Endometrium (tissue), 2 donors: ENCODE data around the gene BAIAP3.

ENCODE experiments used
- FAIRE-seq: peaks from 2 replicates; lab custom pipeline; 2012; peaks lifted over from hg19 to GRCh38; lab: Jason Lieb, UNC
- donor health status: control.
- donor health status: control.

The BAIAP3 gene

DNA sequence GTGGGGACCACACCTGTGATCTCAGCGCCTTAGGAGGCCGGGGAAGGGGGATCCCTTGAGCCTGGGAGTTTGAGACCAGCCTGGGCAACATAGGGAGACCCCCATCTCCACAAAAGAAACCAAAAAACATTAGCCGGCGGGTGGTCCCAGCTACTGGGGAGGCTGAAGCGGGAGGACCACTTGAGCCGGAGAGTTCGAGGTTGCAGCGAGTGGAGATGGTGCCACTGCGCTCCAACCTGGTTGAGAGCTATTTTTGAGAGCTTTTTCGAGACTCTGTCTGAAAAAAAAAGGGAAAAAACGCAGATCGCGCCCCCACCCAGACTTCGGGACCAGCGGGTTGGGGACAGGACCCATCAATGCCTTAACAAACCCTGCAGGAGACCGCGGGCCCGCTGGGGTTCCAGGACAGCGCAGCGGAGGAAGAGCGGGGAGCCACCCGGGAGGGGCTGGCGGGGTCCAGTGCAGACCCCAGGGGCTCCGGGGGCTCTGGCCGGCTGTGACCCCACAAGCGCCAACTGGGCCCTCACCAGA lies 762 bp upstream of the BAIAP3 start:
- FAIRE-seq, result no peak

DNA sequence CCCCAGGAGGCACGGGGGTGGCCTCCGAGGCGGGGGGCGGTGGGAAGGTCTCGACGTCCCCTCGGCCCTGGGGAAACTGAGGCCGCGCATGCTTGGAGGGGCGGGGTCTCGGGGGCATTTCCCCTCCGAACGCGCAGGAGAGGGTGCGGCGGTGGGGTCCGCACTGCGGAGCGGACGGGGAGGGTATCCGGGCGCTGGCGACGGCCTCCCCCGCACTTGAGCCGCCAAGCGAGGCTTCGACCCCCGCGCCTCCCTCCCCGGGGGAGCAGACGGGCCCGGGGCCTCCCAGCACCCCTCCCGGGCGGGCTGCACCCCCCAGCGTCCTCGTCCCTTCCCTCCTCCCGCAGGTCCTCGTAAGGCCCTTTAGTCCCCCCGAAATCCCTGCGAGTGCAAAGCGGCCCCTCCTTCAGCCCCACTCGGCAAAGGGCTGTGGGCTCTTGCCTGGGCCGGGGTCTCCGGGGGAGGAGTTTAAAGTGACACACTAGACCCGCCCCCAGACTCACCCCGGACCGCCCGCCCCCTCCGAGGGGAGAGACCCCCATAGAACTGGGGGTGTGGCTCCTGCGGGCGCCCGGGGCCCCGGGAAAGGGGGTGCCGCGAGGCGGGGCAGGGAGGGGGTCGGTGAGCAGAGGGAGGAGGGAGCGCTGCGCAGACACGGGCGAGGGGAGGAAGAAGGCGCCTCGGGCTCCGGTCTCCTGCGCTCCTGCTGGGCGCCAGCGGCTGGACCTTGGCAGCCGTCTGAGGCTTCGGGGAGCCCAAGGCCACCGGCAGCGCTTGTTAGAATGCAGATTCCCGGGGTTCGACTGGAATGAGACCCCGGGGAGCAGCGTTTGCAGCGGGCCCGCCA lies 632 bp downstream of the BAIAP3 start:
- FAIRE-seq, result no peak

DNA sequence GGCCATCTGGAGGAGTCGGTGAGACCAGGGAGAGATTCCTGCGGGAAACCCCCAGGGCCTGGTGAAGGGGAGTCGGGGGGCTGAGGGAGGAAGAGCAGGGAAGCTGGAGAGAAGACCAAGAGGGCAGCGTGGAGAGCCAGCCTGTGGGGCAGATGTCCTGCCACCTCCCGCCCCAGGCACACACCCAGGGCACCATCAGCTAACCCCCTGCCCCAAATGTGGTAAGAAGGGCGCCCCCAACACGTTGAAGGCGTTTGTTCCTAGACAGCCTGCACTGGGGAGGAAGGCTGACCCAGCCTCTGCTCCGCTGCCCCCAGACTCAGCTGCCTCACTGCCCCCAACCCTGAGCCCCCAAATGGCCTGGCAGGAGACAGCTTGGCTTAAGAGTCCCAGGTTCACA lies 1.3 kb downstream of the BAIAP3 start:
- FAIRE-seq, result no peak

DNA sequence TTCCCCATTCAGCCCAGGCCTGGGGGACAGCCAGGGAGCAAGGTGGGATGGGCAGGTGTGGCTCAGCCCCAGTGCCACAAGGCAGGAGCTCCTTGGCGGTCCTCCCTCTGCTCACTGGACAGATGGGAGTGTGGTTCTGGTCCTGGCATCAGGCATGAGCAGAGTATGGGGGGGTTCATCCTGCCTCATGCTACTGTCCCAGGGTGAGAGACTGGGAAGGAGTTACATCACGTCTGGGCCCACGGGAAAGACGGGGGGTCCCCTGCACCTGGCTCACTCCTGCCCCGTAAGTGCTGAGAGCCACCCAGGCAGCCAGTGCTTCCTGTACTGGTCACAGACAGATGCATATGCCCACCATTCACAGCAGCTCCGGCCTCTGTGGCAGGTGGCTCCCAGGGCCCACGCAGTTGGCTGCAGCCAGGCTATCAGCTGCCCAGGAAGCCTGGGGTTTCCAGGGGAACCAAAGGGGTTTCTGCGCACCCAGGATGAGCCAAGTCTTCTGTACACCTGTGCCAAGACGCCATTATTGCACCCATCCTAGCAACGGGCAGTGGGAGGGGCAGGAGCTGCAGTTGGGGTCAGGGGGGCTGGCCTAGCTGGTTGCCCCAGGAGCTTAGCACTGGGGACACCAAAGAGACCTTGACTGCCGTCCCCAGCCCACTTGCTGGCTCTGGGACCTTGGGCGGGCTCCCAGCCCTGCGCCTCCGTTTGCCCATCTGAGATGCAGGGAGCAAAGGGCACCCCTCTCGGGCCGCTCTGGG lies 1.9 kb downstream of the BAIAP3 start:
- FAIRE-seq, result no peak

DNA sequence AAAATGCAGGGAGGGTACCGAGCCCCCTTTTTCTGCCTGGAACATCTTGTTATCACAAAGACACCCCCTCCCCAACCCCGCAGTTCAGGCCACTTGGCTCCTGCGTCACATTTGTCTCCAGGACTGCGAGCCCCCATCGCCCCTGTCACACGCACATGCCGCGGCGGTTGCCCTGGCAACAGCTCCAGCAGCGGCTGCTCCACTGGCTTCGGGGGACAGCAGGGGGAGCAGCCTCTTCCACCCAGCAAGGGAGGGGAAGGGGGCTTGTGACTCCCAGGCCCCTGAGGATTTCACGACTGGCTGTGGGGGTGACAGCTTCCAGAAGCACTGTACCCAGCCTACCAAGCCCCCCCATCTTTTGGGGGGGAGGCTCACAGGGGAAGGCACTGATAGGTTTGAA lies 2.6 kb downstream of the BAIAP3 start:
- no peak for FAIRE-seq

DNA sequence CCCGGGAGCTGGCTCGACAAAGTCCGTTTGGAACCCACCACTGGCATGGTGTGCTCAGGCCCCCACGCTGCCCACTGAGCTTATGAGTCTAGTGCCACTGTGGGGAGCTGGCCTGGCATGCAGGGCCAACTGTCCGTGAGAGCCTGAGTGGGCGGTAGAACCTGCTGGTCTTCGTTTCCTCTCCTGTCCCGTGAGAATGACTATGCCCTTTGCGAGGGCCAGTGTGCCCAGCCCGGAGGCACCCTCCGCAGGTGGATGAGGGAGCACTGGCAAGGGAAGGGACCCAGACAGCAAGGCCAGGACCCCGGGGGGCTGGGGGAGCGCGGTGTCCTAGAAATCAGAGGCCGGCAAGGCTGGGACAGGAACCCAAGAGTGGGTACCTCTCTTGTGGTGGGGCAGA lies 3.2 kb downstream of the BAIAP3 start:
- no peak for FAIRE-seq

DNA sequence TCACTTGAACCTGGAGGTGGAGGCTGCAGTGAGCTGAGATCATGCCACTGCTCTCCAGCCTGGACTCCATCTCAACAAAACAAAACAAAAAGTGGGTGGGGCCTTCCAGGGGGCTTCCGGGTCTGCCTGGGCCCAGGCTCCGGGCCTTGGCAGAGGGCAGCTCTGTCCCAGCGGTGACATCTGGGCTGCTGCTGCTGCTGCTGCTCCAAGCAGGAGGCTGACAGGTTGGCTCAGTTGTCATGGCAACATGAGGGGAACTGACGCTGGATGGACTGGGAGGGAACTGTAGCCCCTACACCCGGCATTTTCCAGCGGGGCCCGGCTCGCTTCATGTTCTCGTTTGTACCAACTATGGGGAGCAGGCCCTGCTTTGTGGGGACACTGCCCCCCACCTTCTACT lies 4.0 kb downstream of the BAIAP3 start:
- no peak for FAIRE-seq

DNA sequence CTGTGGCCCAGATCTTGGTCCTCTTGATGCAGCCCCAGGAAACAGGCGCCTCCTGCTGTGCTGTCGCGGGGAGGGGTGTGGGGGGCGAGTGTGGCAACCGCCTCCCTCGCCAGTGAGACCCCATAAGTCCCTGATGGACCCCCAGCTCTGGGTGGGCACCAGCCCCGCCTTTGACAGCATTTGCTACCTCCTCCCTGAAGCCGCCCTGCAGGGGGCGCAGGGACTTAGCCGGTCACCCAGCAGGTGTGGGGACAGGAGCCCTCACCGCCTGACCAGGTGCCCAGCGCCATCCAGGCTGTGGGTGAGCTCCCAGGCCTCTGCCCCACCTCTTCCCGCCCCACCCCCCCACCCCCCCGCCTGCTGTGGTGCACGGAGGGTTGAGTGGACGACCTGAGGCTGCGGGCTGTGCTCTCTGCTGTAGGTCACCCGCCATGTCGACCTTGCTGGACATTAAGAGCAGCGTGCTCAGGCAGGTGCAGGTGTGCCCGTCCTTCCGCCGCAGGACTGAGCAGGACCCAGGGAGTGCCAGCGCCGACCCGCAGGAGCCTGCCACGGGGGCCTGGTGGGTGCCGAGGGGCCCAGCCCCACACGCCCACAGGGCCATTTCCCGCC lies 4.8 kb downstream of the BAIAP3 start:
- no peak for FAIRE-seq

DNA sequence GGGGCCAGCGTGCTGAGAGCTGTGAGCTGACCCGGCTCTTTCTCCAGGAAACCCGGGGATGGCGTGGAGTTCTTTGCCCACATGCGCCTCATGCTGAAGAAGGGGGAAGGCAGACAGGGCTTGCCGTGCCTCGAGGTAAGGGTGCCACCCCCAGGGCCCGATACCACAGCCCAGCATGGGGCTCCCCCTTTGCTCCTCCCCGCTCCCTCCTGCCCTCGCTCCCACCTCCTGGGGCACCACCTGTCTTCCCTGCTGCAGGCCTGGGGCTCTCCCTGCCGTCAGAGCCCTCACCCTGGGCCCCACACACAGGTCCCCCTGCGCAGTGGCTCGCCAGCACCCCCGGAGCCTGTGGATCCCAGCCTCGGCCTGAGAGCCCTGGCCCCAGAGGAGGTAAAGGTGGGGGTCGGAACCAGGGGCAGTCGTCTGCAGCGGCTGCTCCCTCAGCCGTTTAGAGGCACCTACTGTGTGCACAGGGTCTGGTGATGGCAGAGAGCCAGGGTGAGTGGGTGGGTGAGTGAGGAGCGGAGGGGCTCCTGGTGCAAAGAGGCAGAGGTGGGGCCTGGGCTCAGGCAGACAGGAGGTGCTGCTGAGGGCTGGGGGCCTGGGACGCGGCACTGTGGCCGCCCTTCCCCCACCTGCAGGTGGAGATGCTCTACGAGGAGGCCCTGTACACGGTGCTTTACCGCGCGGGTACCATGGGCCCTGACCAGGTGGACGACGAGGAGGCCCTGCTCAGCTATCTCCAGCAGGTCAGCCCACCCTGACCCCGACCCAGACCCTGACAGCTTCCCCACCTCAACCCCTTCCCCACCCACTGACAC lies 5.6 kb downstream of the BAIAP3 start:
- FAIRE-seq, result no peak

DNA sequence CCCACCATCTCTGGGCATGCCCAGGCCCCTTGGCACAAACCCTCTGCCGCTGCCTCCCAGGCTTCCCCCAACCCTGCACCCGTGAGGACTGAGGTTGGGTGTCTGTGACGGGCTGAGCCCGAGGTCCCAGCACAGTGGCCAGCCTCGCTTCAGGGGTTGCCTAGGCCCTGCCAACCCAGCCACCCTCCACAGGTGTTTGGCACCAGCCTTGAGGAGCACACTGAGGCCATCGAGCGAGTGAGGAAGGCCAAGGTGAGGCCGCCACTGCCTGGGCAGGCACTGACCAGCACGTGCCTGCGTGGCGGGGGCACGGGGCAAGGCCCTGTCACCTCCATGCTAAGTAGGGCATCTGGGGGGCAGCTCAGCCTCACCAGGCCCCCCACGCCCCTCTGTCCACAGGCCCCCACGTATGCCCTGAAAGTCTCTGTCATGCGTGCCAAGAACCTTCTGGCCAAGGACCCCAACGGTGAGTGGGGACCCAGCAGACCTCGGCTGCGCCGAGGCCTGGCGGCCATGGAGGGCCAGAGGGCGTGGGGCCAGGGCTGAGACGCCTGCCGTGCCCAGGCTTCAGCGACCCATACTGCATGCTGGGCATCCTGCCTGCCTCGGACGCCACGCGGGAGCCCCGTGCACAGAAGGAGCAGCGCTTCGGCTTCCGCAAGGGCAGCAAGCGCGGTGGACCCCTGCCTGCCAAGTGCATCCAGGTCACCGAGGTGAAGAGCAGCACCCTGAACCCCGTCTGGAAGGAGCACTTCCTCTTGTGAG lies 7.5 kb downstream of the BAIAP3 start:
- FAIRE-seq, result no peak

DNA sequence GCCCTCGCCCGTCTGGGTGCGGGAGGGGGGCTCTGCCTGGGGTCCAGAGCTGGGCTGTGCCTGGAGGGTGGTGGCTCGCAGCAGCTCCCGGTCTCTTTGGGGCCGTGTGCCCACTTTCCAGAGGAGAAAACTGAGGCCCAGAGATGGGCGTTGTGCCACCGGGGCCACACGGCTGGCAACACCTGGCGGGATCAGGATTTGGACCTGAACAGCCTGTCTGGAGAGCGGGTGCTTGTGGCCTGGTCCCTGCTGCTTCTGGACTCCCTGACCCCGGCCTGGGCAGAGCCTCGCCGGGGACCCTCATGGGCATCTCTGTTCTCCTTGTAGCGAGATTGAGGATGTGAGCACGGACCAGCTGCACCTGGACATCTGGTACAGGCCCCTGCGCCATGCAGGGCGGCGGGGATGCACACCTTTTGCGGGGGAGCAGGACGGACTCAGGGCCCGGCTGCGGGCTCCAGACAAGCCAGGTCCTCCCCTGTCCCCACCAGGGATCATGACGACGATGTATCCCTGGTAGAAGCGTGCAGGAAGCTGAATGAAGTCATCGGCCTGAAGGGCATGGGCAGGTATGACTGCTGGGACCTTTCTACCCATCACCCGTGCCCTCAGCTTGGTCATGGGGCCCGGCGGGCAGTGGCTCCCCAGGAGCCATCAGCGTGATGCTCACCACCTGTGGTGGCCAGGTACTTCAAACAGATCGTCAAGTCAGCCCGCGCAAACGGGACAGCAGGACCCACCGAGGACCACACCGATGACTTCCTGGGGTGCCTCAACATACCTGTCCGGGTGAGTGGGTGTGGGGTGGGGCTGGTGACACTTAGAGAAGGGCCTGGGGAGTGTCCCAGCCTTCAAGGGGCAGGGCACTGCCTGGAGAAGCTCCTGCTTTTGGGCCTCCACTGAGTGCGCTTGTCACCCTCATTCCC lies 8.3 kb downstream of the BAIAP3 start:
- FAIRE-seq, result no peak

DNA sequence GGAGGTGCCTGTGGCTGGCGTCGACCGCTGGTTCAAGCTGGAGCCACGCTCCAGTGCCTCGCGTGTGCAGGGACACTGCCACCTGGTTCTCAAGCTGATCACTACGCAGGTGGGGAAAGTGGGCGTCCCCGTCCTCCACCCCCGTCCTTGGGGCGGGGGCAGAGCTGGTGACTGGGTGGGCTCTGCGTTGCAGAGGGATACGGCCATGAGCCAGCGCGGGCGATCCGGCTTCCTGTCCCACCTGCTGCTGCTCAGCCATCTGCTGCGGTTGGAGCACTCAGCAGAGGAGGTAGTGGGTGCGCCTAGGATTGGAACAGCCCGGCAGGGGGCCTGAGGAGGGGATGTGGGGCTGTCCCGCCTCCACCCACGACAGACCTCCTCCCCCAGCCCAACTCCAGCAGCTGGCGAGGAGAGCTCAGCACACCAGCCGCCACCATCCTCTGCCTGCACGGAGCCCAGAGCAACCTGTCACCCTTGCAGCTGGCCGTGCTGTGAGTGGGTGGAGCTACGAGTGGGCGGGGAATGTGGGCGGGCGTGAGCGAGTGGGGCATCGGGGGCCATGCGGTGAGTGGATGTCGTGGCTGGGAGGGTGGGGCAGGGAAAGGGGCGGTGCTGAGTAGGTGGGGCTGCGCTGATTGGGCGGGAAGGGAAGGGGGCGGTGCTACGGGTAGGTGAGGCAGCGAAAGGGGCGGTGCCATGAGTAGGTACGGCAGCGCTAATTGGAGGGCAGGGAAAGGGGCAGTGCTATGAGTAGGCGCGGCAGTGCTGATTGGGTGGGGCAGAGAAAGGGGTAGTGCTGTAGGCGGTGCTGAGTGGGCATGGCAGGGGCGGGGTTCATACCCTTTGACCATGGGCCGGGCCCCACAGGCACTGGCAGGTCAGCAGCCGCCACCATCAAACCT lies 9.3 kb downstream of the BAIAP3 start:
- no peak for FAIRE-seq

DNA sequence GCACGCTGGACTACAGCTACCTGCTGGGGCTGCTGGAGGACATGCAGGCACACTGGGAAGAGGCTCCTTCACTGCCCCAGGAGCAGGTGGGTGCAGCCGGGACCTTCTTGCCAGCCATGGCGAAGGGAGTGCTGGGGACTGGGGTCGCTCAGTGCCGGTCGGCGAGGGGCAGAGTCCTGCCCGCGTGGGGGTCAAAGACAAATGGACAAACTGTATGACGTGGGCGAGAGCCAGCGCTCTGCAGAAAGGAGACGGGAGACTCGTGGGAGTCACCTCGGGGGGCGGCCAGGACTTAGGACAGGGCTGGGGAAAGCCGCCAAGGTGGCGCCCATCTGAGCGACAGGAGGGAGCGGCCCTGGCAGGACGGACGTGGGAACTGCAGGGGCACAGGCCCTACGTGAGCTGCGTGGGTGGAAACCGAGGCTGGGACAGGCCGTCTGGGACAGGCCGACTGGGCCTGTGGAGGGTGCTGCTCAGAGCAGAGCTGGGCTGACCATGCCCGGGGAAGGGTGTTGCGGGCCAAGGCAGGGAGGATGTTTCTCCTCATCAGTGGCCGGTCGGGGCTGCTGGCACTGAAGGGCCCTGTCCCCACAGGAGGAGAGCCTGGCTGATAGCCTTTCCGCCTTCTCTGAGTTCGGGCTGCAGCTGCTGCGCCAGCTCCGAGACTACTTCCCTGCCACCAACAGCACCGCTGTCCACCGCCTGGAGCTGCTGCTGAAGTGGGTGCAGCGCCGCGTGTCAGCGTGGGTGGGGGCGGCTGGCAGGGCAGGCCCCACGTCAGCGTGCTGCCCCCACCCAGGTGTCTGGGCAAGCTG lies 10.2 kb downstream of the BAIAP3 start:
- FAIRE-seq, result no peak

DNA sequence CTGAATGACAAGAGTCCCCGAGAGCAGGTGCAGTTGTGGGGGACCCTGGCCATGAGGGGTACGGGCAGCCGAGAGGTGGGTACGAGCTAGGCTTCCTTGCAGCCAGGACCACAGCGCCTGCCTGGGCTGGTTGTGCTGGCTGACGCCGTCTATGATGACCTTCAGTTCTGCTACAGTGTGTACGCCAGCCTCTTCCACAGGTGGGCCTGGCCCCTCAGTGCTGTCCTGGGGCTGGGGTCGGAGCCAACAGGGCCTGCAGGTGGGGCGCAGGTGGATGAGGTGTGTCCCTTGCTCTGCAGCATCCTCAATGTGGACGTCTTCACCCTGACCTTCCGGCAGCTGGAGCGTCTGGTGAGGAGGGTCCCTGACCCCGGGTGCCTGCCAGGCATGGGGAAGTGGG lies 11.1 kb downstream of the BAIAP3 start:
- no peak for FAIRE-seq

DNA sequence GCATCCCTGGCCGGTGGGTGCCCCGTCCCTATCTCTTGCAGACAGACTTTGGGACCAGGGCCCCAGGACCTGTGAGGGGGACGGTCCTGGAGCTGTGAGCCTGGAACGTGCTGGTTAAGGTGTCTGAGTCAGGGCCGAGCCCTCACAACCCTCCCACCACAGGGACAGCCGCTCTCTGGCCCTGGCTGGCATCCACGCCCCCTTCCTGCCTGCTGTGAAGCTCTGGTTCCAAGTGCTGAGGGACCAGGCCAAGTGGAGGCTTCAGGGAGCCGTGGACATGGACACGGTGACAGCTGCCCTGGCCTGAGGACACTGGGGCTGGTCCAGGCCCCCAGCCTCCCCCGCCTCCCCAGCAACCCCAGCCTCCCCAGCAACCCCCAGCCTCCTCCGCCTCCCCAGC lies 11.6 kb downstream of the BAIAP3 start:
- no peak for FAIRE-seq

DNA sequence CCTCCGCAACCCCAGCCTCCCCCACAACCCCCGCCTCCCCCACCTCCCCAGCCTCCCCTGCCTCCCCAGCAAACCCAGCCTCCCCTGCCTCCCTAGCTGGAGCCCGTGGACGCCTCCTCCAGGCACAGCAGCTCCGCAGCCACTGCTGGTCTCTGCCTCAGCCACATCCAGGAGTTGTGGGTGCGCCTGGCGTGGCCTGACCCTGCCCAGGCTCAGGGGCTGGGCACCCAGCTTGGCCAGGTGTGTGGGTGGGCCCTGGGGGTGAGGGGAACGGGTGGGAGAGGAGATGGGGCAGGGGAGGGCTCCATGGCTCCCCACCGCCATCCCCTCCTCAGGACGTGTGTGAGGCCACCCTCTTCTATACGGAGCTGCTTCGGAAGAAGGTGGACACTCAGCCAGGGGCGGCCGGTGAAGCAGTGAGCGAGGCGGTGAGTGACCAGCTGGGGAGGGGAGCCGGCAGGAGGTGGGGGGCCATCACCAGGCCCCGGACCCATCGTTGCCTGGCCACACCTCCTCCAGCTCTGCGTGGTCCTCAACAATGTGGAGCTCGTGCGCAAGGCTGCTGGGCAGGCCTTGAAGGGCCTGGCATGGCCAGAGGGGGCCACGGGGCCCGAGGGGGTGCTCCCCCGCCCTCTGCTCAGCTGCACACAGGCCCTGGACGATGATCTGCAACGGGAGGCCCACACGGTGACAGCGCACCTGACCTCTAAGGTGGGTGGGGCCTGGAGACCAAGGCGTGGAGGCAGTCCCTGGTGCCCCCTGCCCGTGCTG lies 12.4 kb downstream of the BAIAP3 start:
- FAIRE-seq, result no peak
